GM10266 (cell line): ENCODE measurements around the gene MAP2K5.

Experiments used
- DNase-seq: peaks from one replicate; pipeline ENCODE4 v3.0.0; 2012; ENCODE audit errors: extremely low spot score
- CTCF ChIP-seq: IDR thresholded peaks from 2 replicates; pipeline ENCODE4 v1.5.1; 2012; ENCODE audit warnings: mild to moderate bottlenecking, low read depth; ENCODE audit not compliant: control insufficient read depth, insufficient read depth; ENCODE audit errors: missing control alignments

Gene MAP2K5

GRCh38 chr15:67839929-67840748 is 297.6 kb downstream of the MAP2K5 start, which contains the start of gene RNU6-1:
Gene RNU6-1, minus strand, starts transcription at chr15:67840045.
- peak; percentile 91 for DNase-seq
- TF ChIP-seq CTCF, result no peak

GRCh38 chr15:67840749-67841512 is 298.4 kb downstream of the MAP2K5 start:
- no peak for TF ChIP-seq CTCF
- peak; percentile 47 for DNase-seq

- DNase-seq, result no peak
- TF ChIP-seq CTCF, result no peak
These were observed 298.9 kb downstream of the MAP2K5 start for GRCh38 chr15:67841513-67841762.

- no peak for TF ChIP-seq CTCF
- DNase-seq, result no peak
These were observed 300.6 kb downstream of the MAP2K5 start for GRCh38 chr15:67843092-67843501.

GRCh38 chr15:67843571-67844387 is 301.3 kb downstream of the MAP2K5 start:
- no peak for DNase-seq
- no peak for TF ChIP-seq CTCF

- no peak for TF ChIP-seq CTCF
- no peak for DNase-seq
These were observed 303.5 kb downstream of the MAP2K5 start for GRCh38 chr15:67845974-67846373.
